AG08395 (cell line): ENCODE measurements around the gene ANKRD9.
A peak's percentile ranks its signal among the peaks of the same experiment; 100 is the strongest.

ENCODE experiments used
- DNase-seq: peaks from one replicate; pipeline ENCODE4 v3.0.0; 2012; ENCODE audit warnings: mixed read lengths, low spot score

The ANKRD9 gene

DNA sequence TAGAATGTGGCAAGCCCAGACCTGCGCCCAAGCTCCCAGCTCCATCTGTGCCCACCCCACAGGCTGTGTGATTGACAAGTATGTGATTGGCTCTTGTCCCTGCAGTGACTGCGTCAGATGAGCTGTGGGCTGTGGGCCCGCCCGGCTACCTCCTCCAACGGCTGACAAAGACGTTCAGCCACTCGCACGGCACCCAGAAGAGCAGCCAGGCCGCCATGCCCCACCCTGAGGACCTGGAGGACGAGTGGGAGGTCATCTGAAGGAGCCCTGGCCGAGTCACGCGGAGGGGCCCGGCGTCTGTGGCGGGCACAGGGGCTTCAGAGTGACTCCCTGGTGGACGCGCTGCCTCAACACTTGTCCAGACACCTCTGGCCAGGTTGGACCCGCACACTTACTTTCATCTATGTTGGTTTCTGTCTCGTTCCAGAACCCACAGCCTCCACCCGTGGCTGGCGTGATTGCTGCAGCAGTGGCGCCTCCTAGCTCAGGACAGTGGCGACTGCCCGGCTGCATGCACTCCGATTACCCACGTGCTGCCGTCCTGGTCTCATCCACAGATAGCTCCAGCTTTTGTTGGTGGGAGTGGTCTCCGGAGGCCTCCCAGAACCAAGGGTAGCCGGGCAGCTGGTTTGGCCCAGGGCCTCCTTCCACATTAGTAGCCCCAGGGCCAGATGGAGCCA is 11.4 kb downstream of the ANKRD9 start:
- no peak for DNase-seq

GRCh38 chr14:102496958-102497744 is 12.4 kb downstream of the ANKRD9 start:
- no peak for DNase-seq

DNA sequence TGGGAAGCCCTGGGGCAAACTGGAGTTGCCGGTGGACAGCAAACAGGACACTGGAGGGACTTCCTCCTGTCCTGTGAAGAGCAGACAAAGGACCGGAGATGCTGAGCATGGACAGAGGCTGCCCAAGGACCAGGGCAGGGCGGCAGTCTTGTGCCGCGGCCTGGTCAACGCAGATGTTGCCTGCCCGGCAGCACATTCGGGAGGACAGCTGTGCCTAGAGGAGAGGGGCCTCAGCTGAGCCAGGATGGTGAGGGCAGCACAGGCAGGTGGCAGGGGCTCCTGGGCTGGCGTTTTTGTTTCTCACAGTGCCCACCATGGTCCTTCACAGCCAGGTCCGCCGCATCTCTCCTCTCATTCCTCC is 13.3 kb downstream of the ANKRD9 start:
- DNase-seq, result no peak

DNA sequence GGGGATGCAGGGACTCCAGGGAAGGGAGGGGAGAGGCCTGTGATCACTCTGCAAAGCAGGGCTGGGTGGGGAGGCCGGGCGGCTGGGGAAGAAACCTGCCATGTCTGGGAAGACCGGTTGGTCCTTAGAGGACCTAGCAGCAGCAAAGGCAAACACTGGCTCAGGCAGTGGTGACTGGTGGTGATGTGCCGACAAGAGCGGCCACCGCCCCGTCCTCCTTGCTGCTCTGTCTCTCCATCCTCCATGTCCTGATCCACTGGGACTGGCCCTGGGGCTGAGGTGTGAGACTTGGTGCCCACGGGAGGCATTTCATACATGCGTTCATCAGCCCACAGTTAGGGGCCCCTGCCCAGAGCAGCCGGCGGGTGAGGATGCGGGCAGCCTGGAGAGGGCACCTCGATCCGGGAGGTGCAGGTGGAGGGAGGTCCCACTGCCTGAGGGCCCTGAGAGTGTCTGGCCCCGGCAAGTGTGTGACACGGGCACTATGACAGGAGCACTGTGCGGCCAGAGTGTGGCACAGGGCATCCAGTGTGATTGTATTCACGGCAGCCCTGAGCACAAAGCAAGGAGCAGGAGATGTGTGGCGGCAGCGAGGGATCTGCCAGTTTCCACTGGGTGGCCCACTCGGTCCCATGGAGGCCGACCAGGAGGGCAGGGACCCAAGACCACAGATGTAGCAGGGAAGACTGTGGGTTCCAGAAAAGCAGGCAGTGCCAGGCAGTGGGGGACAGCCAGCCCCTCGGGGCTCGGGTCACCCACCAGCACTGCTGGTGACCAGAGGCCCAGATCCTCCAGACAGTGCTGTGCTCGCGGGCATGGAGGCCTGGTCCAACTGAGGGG is 13.9 kb downstream of the ANKRD9 start:
- DNase-seq, result no peak

GRCh38 chr14:102493585-102493984 is 16.0 kb downstream of the ANKRD9 start:
- no peak for DNase-seq

- DNase-seq, result no peak
These were observed 16.5 kb downstream of the ANKRD9 start for GRCh38 chr14:102493096-102493495.

GRCh38 chr14:102492531-102492910 is 17.1 kb downstream of the ANKRD9 start:
- DNase-seq, result no peak

DNA sequence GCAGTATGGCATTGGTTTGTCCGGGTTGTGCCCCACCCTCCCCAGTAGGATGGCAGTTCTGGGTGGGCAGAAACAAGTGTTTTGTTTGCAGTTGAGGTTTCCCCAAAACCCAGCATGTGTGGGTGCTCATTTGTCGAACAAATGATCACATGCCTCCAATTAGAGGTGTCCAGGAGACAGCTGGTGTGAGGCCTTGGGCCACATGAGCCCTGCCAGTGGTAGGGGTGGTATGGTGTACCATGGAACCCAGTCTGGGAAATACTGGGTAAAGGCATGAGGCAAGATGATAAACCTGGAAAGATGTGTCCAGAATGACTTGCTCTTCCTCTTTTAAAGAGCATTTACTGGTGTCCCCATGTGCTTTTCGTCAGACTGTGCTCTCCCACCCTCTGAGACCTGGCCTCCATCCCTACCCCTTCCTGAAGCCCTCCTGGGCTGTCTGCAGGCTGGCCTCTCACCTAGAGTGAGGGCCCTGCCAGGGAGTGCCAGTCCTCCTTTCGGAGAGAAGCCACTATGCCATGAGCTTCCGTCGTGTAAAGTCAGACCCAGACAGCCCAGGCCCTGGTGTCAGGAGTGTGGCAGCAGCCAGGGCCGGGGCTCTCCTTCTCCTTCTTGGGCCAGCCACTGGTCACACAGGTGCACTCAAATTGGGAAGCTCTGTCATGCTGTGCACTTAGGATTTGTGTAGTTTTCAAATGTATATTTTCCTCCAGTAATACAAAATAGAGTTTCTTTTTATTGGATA is 17.6 kb downstream of the ANKRD9 start:
- no peak for DNase-seq

DNA sequence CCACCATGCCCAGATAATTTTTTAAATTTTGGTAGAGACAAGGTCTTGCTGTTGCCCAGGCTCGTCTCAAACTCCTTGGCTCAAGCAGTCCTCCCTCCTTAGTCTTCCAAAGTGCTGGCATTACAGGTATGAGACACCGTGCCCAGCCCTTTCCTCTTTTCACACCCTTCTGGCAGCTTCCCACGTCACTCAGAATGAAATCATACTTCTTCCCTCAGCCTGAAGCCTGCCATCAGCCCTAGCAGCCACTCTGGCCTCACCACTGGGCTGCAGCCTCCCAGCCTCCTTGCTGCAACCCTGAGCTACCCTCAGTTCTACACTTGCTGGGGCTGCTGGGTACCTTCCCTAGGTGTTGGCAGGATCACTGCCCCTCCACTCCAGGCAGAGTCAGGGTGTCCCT is 18.2 kb downstream of the ANKRD9 start:
- no peak for DNase-seq

- no peak for DNase-seq
These were observed 19.1 kb downstream of the ANKRD9 start for GRCh38 chr14:102490456-102490855.

- DNase-seq, result no peak
These were observed 22.4 kb downstream of the ANKRD9 start for GRCh38 chr14:102487204-102487577.

DNA sequence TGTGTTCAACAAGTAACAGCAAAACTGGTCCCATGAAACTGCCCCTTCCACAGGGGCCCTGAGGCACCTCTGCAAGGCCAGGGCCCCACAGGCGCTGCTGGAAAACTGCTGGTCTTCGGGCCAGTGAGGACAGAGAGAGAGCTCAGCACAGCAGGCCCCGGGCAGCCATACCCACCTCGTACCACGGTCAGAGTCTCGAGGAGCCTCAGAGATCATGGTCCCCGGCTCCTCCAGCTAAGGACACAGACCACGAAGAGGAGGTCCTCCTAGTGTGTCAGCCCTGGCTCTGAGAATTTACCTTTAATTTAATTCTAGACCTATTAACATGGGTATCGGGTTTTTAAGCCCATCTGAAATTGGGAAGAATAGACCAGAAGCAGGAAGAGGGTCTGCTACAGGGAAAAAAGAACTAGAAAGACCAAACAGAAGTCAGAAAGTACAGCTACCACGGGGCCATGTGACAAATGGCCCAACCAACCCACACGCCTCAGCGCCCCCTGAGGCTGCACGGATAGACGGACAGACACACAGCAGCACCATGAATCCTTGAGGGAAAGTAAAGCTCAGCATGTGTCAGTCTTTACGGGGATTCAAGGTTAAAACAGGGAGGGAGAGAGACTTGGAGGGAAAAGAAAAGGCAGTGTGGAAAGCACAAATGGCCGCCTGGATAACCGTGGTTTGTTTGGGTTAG is 22.9 kb downstream of the ANKRD9 start:
- no peak for DNase-seq

DNA sequence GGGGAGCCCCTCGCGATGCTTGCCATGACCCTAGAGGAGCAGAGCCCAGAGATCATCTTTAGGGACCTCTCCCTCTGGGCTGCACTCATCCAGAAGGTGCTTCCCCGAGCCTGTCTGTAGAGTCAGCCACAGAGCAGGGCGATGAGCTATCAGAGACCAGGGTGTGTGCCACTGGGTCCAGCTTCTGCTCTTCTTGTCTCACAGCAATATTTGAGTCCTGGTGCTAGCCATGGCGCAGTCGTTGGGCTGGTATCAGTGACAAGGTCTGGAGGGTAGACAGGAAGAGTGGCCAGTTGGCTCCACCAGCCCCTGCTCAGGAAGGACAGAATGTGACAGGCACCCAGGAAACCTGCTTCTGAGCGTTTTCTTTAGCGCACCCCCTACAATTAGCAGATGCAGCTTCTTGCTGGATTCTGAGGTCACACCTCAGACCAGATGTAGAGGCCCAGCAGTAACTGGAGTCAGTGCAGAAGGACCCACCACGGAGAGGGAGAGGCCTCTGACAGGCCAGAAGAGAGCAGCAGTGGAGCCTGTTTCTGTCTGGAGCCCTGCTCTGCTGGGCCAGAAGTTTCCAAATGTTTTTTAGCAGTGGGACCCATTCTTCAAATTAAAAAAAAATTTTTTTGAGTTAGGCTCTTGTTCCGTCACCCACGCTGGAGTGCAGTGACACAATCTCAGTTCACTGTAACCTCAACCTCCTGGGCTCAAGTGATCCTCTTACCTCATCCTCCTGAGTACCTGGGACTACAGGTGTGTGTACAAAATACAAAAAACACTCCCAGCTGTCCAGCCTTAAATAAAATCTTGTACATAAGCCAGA is 23.7 kb downstream of the ANKRD9 start:
- no peak for DNase-seq

- no peak for DNase-seq
These were observed 25.3 kb downstream of the ANKRD9 start for GRCh38 chr14:102484316-102484715.

DNA sequence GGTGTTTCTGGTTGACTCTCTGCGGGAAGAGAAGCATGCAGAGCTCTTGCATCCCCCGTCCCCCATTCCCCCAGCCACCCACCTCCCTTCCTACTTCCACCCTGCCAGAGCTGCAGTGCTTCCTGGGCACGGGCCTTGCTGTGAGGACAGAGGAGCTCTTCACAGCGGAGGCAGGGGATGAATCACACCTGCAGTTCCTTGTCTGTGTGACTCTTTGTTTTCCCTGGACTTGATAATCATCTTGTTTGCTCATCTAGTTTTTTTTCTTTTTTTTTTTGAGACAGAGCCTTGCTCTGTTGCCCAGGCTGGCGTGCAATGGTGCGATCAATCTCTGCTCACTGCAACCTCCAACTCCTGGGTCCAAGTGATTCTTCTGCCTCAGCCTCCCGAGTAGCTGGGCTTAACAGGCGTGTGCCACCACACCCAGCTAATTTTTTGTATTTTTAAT is 27.8 kb downstream of the ANKRD9 start:
- no peak for DNase-seq

- DNase-seq, result no peak
These were observed 28.2 kb downstream of the ANKRD9 start for GRCh38 chr14:102481371-102481770.

DNA sequence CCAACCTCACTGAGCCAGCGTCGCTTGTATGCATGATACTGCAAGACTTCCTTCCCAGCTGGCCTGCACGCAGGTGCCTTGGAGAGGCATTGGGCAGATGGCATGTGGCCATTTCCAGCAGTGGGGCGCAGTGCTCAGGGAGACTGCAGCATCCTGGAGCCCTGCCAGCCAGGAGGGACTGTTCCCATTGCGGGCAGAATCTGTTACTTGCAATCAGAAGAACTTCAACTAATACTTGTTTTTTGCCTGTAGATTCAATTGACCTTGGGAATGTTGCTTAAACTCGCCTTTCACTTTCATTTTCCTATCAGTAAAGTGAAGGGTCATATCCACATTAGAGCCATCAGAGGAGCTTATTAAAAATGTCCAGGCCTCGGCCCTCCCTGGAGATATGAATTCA is 29.8 kb downstream of the ANKRD9 start:
- no peak for DNase-seq

DNA sequence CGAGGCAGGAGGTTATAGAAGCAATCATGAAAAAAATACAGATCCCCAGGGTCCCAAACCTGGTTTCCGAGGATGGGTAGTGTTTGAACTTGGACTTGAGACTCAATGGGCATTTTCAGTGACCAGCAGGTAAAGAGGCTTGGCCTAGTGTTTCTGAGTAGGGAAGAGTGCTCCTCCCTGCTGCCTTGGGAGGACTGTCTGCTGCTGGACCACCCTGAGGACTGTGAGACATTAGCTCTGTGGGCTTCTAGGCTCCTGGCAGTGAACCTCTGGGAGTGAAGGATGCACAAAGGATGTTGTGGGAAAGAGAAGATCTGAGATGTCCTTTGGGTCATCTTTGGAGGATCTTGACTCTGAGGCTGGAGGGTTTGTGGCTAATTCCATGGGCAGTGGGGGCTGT is 30.5 kb downstream of the ANKRD9 start:
- DNase-seq, result no peak

- DNase-seq, result peak; percentile 79
These were observed 34.6 kb downstream of the ANKRD9 start for GRCh38 chr14:102474934-102475333.

- DNase-seq, result no peak
These were observed 36.0 kb downstream of the ANKRD9 start for GRCh38 chr14:102473559-102473958.

DNA sequence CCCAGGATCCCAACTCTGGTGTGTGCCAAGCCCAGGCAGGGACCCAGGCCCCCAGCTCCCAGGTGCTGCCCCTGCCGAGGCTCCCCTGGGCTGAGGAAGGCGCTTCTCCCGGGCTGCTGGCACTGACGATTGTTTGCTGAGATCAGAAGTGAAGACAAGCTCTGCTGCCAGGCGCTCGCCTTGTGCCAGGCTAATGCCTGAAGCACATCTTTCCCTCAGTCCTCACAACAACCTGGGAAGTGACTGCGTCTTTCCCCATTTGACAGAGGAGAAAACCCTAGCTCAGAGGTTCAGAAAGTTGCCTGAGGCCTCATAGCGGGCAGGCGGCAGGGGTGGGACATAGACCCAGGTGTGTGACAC is 36.8 kb downstream of the ANKRD9 start:
- no peak for DNase-seq
